Spleen (tissue), 11 donors: Measurements from ENCODE around the gene ITSN1. TPM values are rescaled to one million over a fixed set of nuclear protein-coding genes. Genes with fewer than 3 reads are reported as not detected.
"Not testable (repeated sequence)": the region's sequence is repeated elsewhere in the genome, so short reads cannot be mapped to it uniquely, and the experiment has no call there.

Experiments
- DNase-seq: peaks from one replicate; pipeline ENCODE4 v3.0.0-alpha.2; 2020
- H3K27ac ChIP-seq, 8 donors: fragments of 200-600 bp; sonication (generic) in 7 of 8; 1 replicate in 4 of 8; 2 replicates in 4 of 8; pipeline versions ENCODE4 v1.5.0 to v1.8.0; 2016 to 2021; ENCODE audit warnings: inconsistent platforms in 4 of 8, mild to moderate bottlenecking in 4 of 8, moderate library complexity in 1 of 8
- H3K27me3 ChIP-seq, 7 donors: fragments of 200-600 bp; sonication (generic) in 6 of 7; replicated peaks in 1 of 7; 1 replicate in 4 of 7; 2 replicates in 3 of 7; pipeline versions ENCODE4 v1.5.0 to v1.8.0; 2016 to 2021; ENCODE audit warnings: inconsistent platforms in 3 of 7, mild to moderate bottlenecking in 1 of 7
- H3K36me3 ChIP-seq, 6 donors: fragments of 200-600 bp; sonication (generic) in 5 of 6; 1 replicate in 4 of 6; 2 replicates in 2 of 6; pipeline versions ENCODE4 v1.5.0 to v1.8.0; 2016 to 2021; ENCODE audit warnings: inconsistent platforms in 2 of 6
- H3K4me1 ChIP-seq, 6 donors: fragments of 200-600 bp; sonication (generic) in 5 of 6; 1 replicate in 3 of 6; 2 replicates in 3 of 6; pipeline versions ENCODE4 v1.5.0 to v1.8.0; 2016 to 2021; ENCODE audit warnings: inconsistent platforms in 3 of 6
- H3K4me3 ChIP-seq, 8 donors: fragments of 200-600 bp; sonication (generic) in 7 of 8; 1 replicate in 4 of 8; 2 replicates in 4 of 8; pipeline versions ENCODE4 v1.5.0 to v1.8.0; 2016 to 2021; ENCODE audit warnings: inconsistent platforms in 4 of 8, mild to moderate bottlenecking in 4 of 8, moderate library complexity in 2 of 8
- H3K9me3 ChIP-seq, 8 donors: fragments of 200-600 bp; sonication (generic) in 7 of 8; 1 replicate in 4 of 8; 2 replicates in 4 of 8; pipeline versions ENCODE4 v1.5.0 to v1.8.0; 2016 to 2021; ENCODE audit warnings: inconsistent platforms in 4 of 8
- CTCF ChIP-seq, 11 experiments: fragments of 200-600 bp in 7 of 11; fragments of 450-650 bp in 4 of 11; sonication (generic) in 4 of 11; IDR thresholded peaks in 8 of 11; conservative IDR thresholded peaks in 3 of 11; 1 replicate in 7 of 11; 2 replicates in 4 of 11; pipeline versions ENCODE4 v1.4.0 to v1.8.0; 2016 to 2021; ENCODE audit warnings: antibody characterized with exemption in 11 of 11, inconsistent platforms in 4 of 11, mild to moderate bottlenecking in 1 of 11
- POLR2A ChIP-seq, 3 donors: fragments of 450-650 bp; IDR thresholded peaks; one replicate each; pipeline ENCODE4 v1.5.1; 2017; ENCODE audit warnings: antibody characterized with exemption in 3 of 3, mild to moderate bottlenecking in 1 of 3
- POLR2AphosphoS5 ChIP-seq, 3 donors: sonication (generic); formaldehyde crosslinking; IDR thresholded peaks; one replicate each; pipeline ENCODE4 v1.5.1; 2017; ENCODE audit warnings: antibody characterized with exemption in 3 of 3
- WGBS, 5 donors: extraction: QIAGEN DNeasy Blood & Tissue Kit in 3 of 5; methylation state at CpG; one replicate each; pipeline versions ENCODE4 v1.1.5 to v1.1.7; 2013 to 2018; 5-methylcytosine and 5-hydroxymethylcytosine counted together
- intact Hi-C: fragments of 100-400 bp; cut with DNase I; formaldehyde crosslinking; loops from one replicate; pipeline ENCODE4 v1.15.0; 2023; ENCODE audit warnings: low total_unique reads
- polyA plus RNA-seq, 3 donors: library from polyadenylated mRNA; stranded (reverse); fragments of 200-250 nt; gene quantifications; one replicate each; pipeline ENCODE4 v1.2.1, GENCODE V29; 2013
- total RNA-seq, 7 donors: library from RNA; depleted of rRNA in 3 of 7; stranded (reverse); fragments of >200 nt in 3 of 7; fragmentation: NEBNext Ultra II Directional in 4 of 7; extraction: Animal tissue kit (Norgen Biotek cat#: 25700) in 4 of 7; gene quantifications; one replicate each; pipeline versions ENCODE4 v1.1.0 to v1.2.1, GENCODE V29; 2016 to 2021
- donor health status: healthy with polysubstance abuse.
- donor health status: DM: no; HTN: no; CAD: no; lungs with moderate emphysema.
- donor health status: DM: no; HTN: no; CAD: no.
- donor health status: Bipolar disorder and iron deficiency.
- donor health status: healthy.
- donor health status: DM: no; HTN: no; CAD: no.
- donor health status: DM: yes; HTN: yes; CAD: no.

The ITSN1 gene
- total and polyA plus RNA-seq, 10 donors: 4.1 to 89.0 (median 42.6) TPM

DNA sequence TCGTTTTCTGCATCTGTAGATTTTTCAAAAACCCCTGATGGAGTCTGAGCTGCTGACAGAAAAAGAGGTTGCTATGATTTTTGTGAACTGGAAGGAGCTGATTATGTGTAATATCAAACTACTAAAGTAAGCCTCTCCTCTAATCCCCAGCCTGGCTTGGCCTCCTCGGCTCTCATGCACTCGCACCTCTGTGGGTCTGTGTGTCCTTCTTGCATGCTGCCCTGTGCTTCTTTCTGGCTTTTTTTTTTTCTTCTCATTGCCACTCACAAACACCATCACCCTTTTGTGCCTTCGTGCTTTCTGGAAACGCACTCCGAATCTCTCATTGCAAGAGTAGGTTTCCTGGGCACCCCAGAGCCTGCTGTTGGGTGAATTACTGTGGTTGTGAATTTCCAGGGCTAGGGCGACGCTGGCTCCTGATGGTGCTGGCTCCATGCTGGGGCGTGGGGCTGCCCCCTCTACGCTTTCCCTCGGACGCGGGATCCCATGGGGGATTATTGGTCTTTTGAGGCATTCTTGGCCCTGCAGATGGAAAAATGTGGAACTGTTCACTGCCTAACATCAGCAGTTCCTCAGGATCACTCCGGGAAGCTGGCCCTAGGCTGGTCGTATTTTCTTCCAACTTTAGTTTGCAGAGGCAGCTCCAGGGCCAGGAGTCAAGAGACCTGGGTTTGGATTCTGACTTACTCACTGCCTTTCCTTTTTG, 216.5 kb downstream of the ITSN1 start:
- 80 to 91% (median 83%) methylated on average over 15 of the region's 15 CpGs for WGBS, 5 donors
- no peak for DNase-seq
- H3K4me3 ChIP-seq: no peak overlapping the region
- H3K27ac ChIP-seq: no peak overlapping the region
- no peaks in the 10 kb centered on the region for H3K27me3 ChIP-seq
- no peaks in the 10 kb centered on the region for H3K36me3 ChIP-seq
- intact Hi-C loops: no loop called here
- H3K4me1 ChIP-seq: no peaks in the 10 kb centered on the region
- no peaks in the 10 kb centered on the region for H3K9me3 ChIP-seq
- no peak for TF ChIP-seq CTCF (IDR thresholded peaks at IDR 0.05 in 8 of 11, conservative IDR thresholded peaks at IDR 0.05 in 3 of 11)
- no peak for TF ChIP-seq POLR2AphosphoS5 (IDR thresholded peaks at IDR 0.05)
- TF ChIP-seq POLR2A (IDR thresholded peaks at IDR 0.05): no peak

GRCh38 chr21:33859373-33860102, 217.2 kb downstream of the ITSN1 start:
- H3K27me3 ChIP-seq: no peaks in the 10 kb centered on the region
- no peak overlapping the region for H3K4me3 ChIP-seq
- H3K36me3 ChIP-seq: no peaks in the 10 kb centered on the region
- intact Hi-C loops: no loop called here
- no peak for DNase-seq
- no peak overlapping the region for H3K27ac ChIP-seq
- H3K4me1 ChIP-seq: no peaks in the 10 kb centered on the region
- 86 to 94% (median 88%) methylated on average over 17 to 18 of the region's 18 CpGs for WGBS, 5 donors
- H3K9me3 ChIP-seq: no peaks in the 10 kb centered on the region
- no peak for TF ChIP-seq POLR2A (IDR thresholded peaks at IDR 0.05)
- no peak for TF ChIP-seq POLR2AphosphoS5 (IDR thresholded peaks at IDR 0.05)
- no peak for TF ChIP-seq CTCF (IDR thresholded peaks at IDR 0.05 in 8 of 11, conservative IDR thresholded peaks at IDR 0.05 in 3 of 11)

DNA sequence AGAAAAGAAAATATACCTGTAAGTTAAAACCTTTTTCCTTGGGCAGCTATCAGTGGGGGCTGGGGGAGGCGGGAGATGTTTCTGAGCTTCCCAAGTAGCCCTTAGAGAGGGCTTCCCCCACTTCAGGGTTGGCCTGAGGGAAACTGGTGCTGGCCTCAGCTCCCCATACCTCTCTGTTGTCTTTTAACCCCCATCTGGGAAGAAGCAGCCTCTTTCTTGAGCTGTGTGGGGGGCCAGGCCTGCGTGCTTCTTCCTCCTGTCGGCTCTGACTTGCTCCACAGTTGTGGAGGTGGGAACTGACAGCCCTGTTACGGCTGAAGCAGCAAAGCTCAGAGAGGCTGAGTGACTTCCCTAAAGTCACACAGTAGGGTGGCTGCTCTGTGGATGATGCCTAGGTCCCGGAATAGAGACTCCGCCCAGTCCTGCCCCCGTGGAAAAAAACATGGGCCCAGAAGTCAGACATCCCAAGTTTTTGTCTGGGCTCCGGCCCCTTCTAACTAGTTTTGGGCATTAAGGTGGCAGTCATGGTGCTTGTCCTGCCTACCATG, 218.1 kb downstream of the ITSN1 start:
- H3K27me3 ChIP-seq: no peaks in the 10 kb centered on the region
- H3K9me3 ChIP-seq: no peaks in the 10 kb centered on the region
- no peaks in the 10 kb centered on the region for H3K36me3 ChIP-seq
- WGBS, 5 donors: 82 to 91% (median 88%) methylated on average over 8 of the region's 8 CpGs
- TF ChIP-seq CTCF (IDR thresholded peaks at IDR 0.05 in 8 of 11, conservative IDR thresholded peaks at IDR 0.05 in 3 of 11) (no peak), POLR2A (IDR thresholded peaks at IDR 0.05) (no peak), POLR2AphosphoS5 (IDR thresholded peaks at IDR 0.05) (no peak)
- intact Hi-C loops: no loop called here
- H3K4me1 ChIP-seq: no peaks in the 10 kb centered on the region
- no peak overlapping the region for H3K4me3 ChIP-seq
- no peak overlapping the region for H3K27ac ChIP-seq
- DNase-seq: no peak

DNA sequence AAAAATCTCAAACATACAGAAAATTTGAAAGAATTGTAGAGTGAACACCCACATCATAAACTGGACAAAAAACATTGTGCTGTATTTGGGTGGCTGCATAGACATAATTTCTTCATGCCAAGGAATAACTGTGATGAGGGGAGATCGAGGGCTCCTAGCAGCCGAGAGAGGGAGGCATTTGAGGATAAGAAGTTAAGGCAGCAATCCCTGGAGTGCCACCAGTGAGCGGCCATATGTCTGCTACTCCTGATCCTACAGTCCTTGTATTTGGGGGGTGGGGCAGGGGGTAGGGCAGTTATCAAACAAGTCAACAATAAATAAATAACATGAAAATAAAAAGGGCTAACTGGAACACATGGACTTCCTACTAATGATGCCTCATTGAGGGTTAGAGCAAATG, 218.8 kb downstream of the ITSN1 start:
- Histone ChIP-seq H3K4me1 (no peaks in the 10 kb centered on the region), H3K36me3 (no peaks in the 10 kb centered on the region), H3K9me3 (no peaks in the 10 kb centered on the region), H3K4me3 (no peak overlapping the region), H3K27me3 (no peaks in the 10 kb centered on the region), H3K27ac (no peak overlapping the region)
- intact Hi-C loops: no loop called here
- DNase-seq: no peak
- TF ChIP-seq CTCF (IDR thresholded peaks at IDR 0.05 in 8 of 11, conservative IDR thresholded peaks at IDR 0.05 in 3 of 11) (no peak), POLR2AphosphoS5 (IDR thresholded peaks at IDR 0.05) (no peak), POLR2A (IDR thresholded peaks at IDR 0.05) (no peak)
- WGBS, 5 donors: 87 to 100% (median 96%) methylated on average over 3 of the region's 3 CpGs

DNA sequence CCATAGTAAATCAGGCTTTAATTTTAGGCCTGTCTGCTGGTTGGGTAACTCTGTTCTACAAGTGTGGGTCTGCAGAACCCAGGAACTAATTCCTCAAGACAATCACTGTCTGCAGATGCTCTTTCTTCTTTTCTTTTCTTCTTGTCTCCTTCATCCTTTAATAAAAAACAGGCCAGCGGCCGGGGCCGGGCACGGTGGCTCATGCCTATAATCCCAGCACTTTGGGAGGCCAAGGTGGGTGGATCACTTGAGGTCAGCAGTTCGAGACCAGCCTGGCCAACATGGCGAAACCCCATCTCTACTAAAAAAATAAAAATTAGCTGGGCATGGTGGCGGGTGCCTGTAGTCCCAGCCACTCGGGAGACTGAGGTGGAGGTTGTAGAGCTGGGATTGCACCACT, 220.9 kb downstream of the ITSN1 start:
- H3K36me3 ChIP-seq, H3K4me1 ChIP-seq, H3K4me3 ChIP-seq, intact Hi-C loops, H3K27me3 ChIP-seq, H3K9me3 ChIP-seq, H3K27ac ChIP-seq, DNase-seq: not testable (repeated sequence)
- 93 to 96% (median 95%) methylated on average over 8 of the region's 8 CpGs for WGBS, 5 donors
